ENCODE data around the gene BCAN.

BCAN gene

GRCh38 chr1:156644146-156644545 lies 2.2 kb downstream of the BCAN start:
- DNase-seq: no peak

- no peak for DNase-seq
These were observed 2.7 kb downstream of the BCAN start for GRCh38 chr1:156644640-156645039.

- DNase-seq: no peak
These were observed 3.1 kb downstream of the BCAN start for GRCh38 chr1:156645056-156645455.

DNA sequence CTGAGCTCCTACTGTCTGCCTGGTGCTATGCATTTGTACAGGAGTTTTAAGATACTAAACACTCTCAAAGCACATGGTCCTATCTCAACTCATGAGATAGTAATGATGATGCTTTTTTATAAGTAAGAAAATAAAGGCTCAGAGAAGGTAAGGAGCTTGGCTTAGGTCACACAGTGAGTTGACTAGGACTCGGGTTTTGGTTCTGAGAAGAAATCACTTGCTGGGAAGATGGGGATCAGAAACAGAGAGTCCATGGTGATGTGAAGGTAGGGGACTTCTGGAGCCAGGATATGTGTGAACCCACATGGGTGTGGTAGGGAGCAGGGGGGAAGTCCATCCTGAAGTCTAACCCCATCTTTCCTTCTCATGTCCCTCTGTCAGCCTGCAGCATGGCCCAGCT lies 3.7 kb downstream of the BCAN start:
- no peak for DNase-seq

DNA sequence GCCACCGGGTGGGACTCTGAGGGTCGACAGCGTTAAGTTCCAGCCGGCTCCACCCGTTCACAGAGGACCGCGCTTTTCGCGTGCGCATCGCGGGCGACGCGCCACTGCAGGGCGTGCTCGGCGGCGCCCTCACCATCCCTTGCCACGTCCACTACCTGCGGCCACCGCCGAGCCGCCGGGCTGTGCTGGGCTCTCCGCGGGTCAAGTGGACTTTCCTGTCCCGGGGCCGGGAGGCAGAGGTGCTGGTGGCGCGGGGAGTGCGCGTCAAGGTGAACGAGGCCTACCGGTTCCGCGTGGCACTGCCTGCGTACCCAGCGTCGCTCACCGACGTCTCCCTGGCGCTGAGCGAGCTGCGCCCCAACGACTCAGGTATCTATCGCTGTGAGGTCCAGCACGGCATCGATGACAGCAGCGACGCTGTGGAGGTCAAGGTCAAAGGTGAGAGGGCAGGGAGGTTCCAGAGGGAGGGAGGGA lies 4.9 kb downstream of the BCAN start:
- DNase-seq: no peak

GRCh38 chr1:156647351-156647750 lies 5.4 kb downstream of the BCAN start:
- no peak for DNase-seq

DNA sequence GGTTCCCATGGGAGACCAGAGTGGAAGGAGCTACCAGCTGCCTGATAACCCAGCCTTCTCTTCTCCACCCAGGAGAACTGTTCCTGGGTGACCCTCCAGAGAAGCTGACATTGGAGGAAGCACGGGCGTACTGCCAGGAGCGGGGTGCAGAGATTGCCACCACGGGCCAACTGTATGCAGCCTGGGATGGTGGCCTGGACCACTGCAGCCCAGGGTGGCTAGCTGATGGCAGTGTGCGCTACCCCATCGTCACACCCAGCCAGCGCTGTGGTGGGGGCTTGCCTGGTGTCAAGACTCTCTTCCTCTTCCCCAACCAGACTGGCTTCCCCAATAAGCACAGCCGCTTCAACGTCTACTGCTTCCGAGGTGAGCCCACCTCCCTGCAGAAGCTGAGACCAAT lies 6.6 kb downstream of the BCAN start:
- no peak for DNase-seq

- no peak for DNase-seq
These were observed 7.0 kb downstream of the BCAN start for GRCh38 chr1:156648951-156649350.

- DNase-seq: no peak
These were observed 10.4 kb downstream of the BCAN start for GRCh38 chr1:156652131-156652991.

DNA sequence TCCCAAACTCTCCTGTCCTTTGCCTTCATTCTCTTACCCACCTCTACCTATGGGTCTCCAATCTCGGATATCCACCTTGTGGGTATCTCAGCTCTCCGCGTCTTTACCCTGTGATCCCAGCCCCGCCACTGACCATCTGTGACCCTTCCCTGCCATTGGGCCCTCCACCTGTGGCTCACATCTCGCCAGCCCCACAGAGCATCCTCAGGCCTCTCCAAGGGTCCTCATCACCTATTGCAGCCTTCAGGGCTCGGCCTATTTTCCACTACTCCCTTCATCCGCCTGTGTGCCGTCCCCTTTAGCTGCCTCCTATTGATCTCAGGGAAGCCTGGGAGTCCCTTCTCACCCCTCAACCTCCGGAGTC lies 11.1 kb downstream of the BCAN start:
- no peak for DNase-seq

DNA sequence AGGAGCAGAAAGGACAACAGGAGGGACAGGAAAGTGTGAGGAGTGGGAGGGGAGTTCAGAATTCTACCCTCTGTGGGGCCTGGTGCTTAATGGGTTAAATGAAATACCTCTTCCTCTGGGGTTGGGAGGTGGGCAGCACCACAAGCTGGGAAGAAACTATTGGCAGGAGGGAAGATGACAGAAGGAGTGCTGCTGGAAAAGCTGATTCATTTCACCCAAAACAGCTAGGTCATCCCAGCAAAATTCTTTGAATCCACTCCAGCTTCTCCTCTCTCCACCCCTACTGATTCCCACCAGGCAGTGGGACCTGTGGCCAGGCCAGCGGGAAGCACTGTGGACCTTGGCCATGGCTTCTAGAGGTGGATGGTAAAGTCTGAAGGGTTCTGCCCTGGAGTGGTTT lies 12.8 kb downstream of the BCAN start:
- DNase-seq: no peak

- no peak for DNase-seq
These were observed 13.4 kb downstream of the BCAN start for GRCh38 chr1:156655151-156655903.

- no peak for DNase-seq
These were observed 14.1 kb downstream of the BCAN start for GRCh38 chr1:156655904-156656516.

DNA sequence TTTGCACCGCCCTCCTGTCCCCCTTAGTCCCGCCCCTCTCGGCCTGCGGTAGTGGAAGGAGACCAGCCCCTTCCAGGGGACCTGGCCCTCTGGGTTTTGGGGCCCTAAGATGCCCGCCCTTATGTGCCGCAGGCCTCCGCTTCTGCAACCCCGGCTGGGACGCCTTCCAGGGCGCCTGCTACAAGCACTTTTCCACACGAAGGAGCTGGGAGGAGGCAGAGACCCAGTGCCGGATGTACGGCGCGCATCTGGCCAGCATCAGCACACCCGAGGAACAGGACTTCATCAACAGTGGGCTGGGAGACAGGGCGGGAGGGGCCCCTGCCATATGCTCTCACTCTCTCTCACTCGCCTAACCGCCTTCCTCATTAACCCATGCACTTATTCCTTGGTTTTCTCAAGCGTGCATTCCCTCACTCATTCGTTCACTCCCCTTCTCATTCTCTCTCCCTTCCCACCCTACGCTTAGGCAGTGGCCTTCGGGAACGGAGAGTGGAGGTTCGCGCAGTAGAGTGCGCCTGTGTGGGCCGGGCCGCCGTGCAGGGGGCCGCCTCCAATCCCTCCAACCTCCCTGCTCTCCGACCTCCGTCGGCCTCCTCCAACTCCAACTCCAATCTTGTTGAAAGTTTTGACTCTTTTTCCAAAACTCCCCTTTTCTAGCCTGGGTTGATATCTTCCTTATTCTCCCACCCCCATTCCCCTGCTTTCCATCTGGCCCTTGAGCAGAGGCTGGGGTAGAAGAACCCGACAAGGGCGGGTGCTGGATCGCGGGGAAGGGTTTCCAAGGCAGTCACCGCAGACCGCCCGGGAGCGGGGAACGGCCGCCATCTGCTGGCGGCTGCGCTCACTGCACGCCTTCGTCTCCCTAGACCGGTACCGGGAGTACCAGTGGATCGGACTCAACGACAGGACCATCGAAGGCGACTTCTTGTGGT lies 15.2 kb downstream of the BCAN start:
- peak in 1 of 2 experiments; percentile 50 for DNase-seq

- DNase-seq: no peak
These were observed 15.9 kb downstream of the BCAN start for GRCh38 chr1:156657741-156658319.

GRCh38 chr1:156658496-156658895 lies 16.6 kb downstream of the BCAN start:
- DNase-seq: no peak

DNA sequence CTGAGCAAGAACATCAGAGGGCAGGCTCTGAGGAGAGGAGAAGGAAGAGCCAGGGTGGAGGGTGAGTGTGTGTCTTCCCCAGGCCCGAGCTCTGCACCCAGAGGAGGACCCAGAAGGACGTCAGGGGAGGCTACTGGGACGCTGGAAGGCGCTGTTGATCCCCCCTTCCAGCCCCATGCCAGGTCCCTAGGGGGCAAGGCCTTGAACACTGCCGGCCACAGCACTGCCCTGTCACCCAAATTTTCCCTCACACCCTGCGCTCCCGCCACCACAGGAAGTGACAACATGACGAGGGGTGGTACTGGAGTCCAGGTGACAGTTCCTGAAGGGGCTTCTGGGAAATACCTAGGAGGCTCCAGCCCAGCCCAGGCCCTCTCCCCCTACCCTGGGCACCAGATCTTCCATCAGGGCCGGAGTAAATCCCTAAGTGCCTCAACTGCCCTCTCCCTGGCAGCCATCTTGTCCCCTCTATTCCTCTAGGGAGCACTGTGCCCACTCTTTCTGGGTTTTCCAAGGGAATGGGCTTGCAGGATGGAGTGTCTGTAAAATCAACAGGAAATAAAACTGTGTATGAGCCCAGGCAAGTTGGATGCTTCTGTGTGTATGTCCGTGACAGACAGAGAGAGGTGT lies 17.1 kb downstream of the BCAN start:
- DNase-seq: no peak

DNA sequence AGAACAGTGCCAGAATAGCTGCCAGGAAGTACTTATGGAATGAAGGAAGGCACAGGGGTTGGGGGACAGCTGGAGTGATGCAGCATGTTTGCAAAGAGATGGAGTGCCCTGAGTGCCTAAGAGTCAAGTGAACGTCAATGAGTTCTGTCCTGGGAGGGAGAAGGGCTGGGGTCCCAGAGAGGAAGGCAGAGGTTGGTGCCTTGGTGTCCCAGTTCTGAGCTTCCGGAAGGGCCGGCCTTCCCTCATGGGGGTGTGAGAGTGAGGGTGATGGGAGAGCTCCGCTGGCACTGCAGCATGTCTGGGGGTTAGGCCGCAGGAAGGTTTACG lies 17.7 kb downstream of the BCAN start:
- no peak for DNase-seq

- peak; percentile 95 to 98 for DNase-seq
These were observed 18.3 kb downstream of the BCAN start for GRCh38 chr1:156659988-156660751.

DNA sequence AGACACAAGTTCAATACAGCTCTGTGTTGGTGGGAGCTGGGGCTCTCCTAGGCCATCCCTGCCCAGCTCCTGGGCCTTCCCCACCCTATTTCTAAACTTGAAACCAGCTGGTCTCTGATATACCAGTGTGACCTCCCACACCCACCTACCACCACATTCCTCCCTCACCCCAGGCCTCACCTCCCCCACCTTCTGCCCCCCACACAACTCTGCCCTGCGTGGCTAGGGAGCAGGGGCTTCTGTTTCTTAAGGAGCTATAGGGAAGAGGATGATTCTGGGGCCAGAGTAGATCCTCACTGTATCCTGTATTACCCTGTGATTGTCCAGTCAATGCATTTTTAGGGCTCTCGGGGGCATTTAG lies 18.8 kb downstream of the BCAN start:
- no peak for DNase-seq

All from NCI-H1930 (cell line).